Activated naive CD8-positive, alpha-beta T cell treated with anti-CD3 and anti-CD28 coated beads, Interleukin-2, amount 10 ng/mL, durations not matched to agents 7 days and 5 days (primary cell): Measurements from ENCODE around the gene ZNF174. TPM values are rescaled to one million over a fixed set of nuclear protein-coding genes. Genes with fewer than 3 reads are reported as not detected.

Experiments used
- ATAC-seq: fragments of 150-1000 bp; cut with Tn5 transposase; one replicate; pipeline ENCODE4 v1.10.0; 2021; ENCODE audit warnings: low read depth, moderate library complexity
- POLR2A ChIA-PET: fragments of 350-600 bp; sonication (Branson Sonifier 250); formaldehyde crosslinking; loops from one replicate; lab custom pipeline; 2021; ENCODE audit warnings: antibody characterized with exemption; lab: Charles Lee
- DNase-seq: peaks from one replicate; pipeline ENCODE4 v3.0.0; 2021
- H3K27ac Mint-ChIP-seq: one replicate; pipeline ENCODE4 v1.8.0; 2022; ENCODE audit warnings: mild to moderate bottlenecking, mixed read lengths
- H3K27me3 Mint-ChIP-seq: one replicate; pipeline ENCODE4 v1.8.0; 2022; ENCODE audit warnings: mild to moderate bottlenecking, moderate library complexity, mixed read lengths
- H3K36me3 Mint-ChIP-seq: one replicate; pipeline ENCODE4 v1.8.0; 2021; ENCODE audit warnings: mild to moderate bottlenecking, mixed read lengths
- H3K4me1 Mint-ChIP-seq: one replicate; pipeline ENCODE4 v1.8.0; 2021; ENCODE audit warnings: mixed read lengths
- H3K4me3 Mint-ChIP-seq: one replicate; pipeline ENCODE4 v1.8.0; 2022; ENCODE audit warnings: mild to moderate bottlenecking, moderate library complexity, mixed read lengths
- H3K9me3 Mint-ChIP-seq: one replicate; pipeline ENCODE4 v1.8.0; 2021; ENCODE audit warnings: mixed read lengths
- total RNA-seq, 2 experiments: library from RNA; stranded (reverse); gene quantifications; one replicate each; pipeline ENCODE4 v1.2.3, GENCODE V29; 2021

ZNF174 gene
- 10 to 100 TPM; 15.5 to 16.0 TPM for total RNA-seq

DNA sequence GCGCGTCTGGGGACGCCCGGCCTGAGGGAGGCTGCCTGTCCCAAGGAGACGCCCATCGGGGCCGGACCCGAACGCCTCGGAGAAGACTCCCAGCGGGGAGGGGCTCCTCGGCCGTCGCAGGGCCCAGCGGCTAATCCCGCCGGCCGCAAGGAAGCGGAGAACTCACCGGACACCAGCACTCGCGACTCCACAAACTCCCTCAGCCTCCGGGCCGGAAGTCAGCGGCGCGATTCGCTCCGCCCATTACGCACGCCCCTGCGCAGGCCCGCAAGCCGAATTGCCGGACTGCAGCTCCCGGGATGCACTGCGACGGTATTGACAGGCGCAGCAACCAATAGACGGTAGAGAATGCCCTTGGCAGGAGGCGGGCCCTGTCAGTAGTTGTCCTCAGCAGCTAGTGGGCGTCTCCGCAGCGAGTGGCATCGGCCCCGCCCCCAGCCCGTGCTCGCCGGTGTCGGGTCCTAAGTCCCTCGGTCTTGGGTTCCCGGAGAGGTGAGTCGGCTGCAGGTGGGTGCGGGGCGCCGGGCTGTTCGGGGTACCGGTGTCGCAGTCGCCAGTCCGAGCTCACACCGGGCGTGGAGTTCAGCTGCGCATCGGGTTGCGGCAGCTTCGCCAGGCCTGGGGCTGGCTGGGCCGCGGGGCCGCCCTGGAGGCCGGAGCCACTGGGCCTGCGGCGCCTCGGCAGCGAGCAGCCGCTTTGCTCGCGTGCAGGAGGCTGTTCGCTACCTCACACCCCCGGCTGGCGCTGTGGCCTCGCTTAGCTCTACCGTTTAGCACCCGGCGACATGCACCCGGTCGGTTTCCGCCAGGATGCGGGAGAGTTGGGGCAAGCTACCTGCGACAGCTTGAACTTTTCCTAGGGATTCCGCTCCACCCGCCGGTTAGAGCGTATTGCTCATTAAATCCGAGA lies at the start of gene ZNF174, which contains the start of gene ZSCAN32:
Gene ZNF174 (plus strand): TSS at position 437 of the 910 bp plus-strand sequence. CDS start 790 bp downstream, outside the sequence.
Gene ZSCAN32 (minus strand): TSS at position 226 of the 910 bp plus-strand sequence. CDS start 3,447 bp downstream, outside the sequence.
- H3K27ac Mint-ChIP-seq, result peak within 1 kb of the TSS; percentile 90
- no peaks in the 10 kb centered on the region for H3K27me3 Mint-ChIP-seq
- peaks cover 34% of the 10 kb centered on the region for H3K9me3 Mint-ChIP-seq
- H3K36me3 Mint-ChIP-seq, result peaks cover 73% of the 10 kb centered on the region
- H3K4me1 Mint-ChIP-seq, result peaks cover 19% of the 10 kb centered on the region
- ATAC-seq, result peak; percentile 97
- H3K4me3 Mint-ChIP-seq, result peak within 1 kb of the TSS; percentile 93
- POLR2A ChIA-PET, result interaction anchor here (0.7 to 2.9 kb wide), 26 partner anchors 9 to 251 kb away, joined by 3 to 42 read pairs (median 5); partner anchors contain the start of genes CLUAP1, NAA60, OR1F1 and TIGD7
- peak; percentile 96 for DNase-seq

DNA sequence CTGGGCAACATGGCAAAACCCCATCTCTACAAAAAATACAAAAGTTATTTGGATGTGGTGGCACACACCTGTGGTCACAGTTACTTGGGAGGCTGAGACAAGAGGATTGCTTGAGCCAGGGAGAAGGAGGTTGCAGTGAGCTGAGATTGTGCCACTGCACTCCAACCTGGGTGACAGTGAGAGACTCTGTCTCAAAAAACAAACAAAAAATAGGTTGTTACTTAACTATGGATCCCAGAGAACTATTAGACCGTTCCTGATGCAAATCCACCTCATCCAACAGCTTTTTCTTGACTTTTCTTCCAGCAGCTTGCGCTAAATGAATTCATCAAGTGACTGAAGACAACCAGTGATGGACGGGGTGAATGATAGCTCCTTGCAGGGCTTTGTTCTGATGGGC lies 45.4 kb upstream of the ZNF174 start, which contains the start of gene OR2C1:
Gene OR2C1 (plus strand): TSS at position 301 of the 400 bp plus-strand sequence. CDS start 52 bp downstream, at position 353.
- Mint-ChIP-seq H3K36me3 (no peaks in the 10 kb centered on the region), H3K4me3 (no peak within 1 kb of the TSS), H3K27me3 (peaks cover 4% of the 10 kb centered on the region), H3K9me3 (peaks cover 21% of the 10 kb centered on the region), H3K27ac (no peak within 1 kb of the TSS), H3K4me1 (peaks cover 2% of the 10 kb centered on the region)
- POLR2A ChIA-PET, result no interaction called here
- no peak for DNase-seq
- ATAC-seq, result no peak

DNA sequence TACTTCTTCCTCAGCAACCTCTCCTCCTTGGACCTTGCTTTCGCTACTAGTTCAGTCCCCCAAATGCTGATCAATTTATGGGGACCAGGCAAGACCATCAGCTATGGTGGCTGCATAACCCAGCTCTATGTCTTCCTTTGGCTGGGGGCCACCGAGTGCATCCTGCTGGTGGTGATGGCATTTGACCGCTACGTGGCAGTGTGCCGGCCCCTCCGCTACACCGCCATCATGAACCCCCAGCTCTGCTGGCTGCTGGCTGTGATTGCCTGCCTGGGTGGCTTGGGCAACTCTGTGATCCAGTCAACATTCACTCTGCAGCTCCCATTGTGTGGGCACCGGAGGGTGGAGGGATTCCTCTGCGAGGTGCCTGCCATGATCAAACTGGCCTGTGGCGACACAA lies 44.9 kb upstream of the ZNF174 start:
- POLR2A ChIA-PET, result no interaction called here
- H3K27ac Mint-ChIP-seq, result no peak overlapping the region
- DNase-seq (no peak), ATAC-seq (no peak)
- peaks cover 2% of the 10 kb centered on the region for H3K4me1 Mint-ChIP-seq
- H3K4me3 Mint-ChIP-seq, result no peak overlapping the region
- peaks cover 6% of the 10 kb centered on the region for H3K27me3 Mint-ChIP-seq
- peaks cover 21% of the 10 kb centered on the region for H3K9me3 Mint-ChIP-seq
- H3K36me3 Mint-ChIP-seq, result no peaks in the 10 kb centered on the region

DNA sequence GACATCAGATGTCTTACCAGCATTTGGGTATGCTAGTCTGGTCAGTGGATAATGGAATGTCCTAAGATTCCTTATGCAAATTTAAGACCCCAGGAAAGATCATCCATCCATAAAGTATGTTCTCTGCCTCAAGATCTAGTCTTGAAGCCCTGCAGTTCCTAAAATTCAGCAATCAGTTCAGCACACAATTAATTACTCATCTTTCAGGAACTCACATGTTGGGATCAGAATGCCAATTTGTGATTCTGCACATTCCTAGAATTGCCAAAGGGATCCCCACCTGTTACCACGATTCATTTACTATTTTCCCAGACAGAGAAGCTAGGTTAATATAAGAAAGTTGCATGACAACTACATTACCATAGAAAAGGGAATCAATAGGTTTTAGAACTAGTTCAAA lies 42.1 kb upstream of the ZNF174 start:
- ATAC-seq (no peak), DNase-seq (no peak)
- POLR2A ChIA-PET, result no interaction called here
- H3K36me3 Mint-ChIP-seq, result no peaks in the 10 kb centered on the region
- H3K4me1 Mint-ChIP-seq, result no peaks in the 10 kb centered on the region
- H3K27me3 Mint-ChIP-seq, result peaks cover 6% of the 10 kb centered on the region
- peaks cover 30% of the 10 kb centered on the region for H3K9me3 Mint-ChIP-seq
- H3K27ac Mint-ChIP-seq, result no peak overlapping the region
- no peak overlapping the region for H3K4me3 Mint-ChIP-seq

DNA sequence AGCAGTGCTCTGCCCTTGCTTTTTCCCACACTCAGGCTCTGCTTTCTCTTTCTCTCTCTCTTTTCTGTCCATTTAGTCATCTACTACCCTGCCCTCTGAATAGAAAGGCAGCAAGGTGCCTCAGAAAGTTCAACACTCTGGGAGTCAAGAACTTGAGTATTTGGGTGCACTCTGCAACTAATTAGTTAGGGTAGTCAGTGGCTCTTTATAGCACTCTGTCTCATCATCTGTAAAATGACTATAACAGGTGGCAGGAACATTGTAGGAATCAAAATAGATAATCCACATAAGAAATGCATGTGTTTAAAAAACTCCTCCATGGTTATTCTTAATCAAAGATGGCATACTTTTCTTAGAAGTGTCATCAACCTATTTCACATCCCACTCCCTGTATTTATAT lies 38.1 kb upstream of the ZNF174 start:
- Mint-ChIP-seq H3K9me3 (peaks cover 29% of the 10 kb centered on the region), H3K4me3 (no peak overlapping the region), H3K27me3 (peaks cover 6% of the 10 kb centered on the region), H3K27ac (no peak overlapping the region), H3K4me1 (peaks cover 9% of the 10 kb centered on the region), H3K36me3 (peaks cover 11% of the 10 kb centered on the region)
- DNase-seq, result no peak
- no peak for ATAC-seq
- POLR2A ChIA-PET, result interaction anchor here (0.6 kb wide), 1 partner anchor 138 kb away, joined by 5 read pairs; no protein-coding TSS in a partner anchor

DNA sequence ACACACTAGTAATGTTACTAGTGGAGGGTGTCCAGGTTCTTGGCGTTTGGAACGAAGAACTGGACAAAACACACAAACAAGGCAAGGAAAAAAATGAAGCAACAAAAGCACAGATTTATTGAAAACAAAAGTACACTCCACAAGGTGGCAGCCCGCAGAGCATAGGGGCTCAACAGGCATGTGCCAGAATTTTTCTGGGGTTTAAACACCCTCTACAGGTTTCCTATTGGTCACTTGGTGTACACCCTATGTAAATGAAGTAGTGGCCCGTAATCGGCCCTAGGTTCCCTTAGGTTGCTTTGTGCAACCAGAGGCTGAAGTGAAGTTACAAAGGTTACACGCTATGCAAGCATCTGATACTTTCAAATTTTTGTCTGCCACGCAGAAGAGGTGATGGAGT lies 37.2 kb upstream of the ZNF174 start:
- Mint-ChIP-seq H3K27ac (peak overlapping the region; percentile 49), H3K36me3 (peaks cover 11% of the 10 kb centered on the region), H3K4me1 (peaks cover 9% of the 10 kb centered on the region), H3K4me3 (no peak overlapping the region), H3K9me3 (peaks cover 29% of the 10 kb centered on the region), H3K27me3 (peaks cover 6% of the 10 kb centered on the region)
- DNase-seq, result no peak
- no peak for ATAC-seq
- POLR2A ChIA-PET, result no interaction called here

DNA sequence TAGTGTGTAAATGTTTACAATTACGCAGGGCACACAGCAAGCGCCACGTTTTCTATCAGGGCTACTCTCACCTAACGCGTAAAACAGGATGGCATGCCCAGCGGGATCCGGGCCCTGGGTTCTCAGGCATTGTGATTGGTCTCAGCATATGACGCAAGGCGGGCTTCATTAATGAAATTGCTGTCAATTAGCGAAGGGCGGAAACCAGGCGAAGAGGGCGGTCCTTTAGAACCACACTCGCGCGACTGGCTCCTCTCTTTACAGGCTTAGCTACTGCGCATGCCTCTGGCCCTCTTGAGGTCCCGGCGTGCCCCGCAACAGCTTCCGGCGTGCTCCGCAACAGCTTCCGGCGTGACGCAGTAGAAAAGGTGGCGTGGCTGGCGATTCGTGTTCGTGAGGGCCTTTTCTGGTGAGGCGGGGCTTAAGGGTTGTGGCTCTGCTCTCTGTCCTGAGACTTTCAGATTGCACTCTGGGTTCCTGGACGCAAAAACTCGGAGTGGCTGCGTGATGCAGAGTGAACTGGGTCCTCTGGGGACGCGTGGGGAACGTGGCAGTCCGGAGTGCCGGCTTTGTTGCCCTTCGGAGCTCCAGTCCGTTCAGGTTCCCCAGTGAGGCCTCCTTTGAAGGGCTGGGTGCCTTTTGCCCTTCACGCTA lies 36.1 kb upstream of the ZNF174 start:
- H3K9me3 Mint-ChIP-seq, result peaks cover 23% of the 10 kb centered on the region

DNA sequence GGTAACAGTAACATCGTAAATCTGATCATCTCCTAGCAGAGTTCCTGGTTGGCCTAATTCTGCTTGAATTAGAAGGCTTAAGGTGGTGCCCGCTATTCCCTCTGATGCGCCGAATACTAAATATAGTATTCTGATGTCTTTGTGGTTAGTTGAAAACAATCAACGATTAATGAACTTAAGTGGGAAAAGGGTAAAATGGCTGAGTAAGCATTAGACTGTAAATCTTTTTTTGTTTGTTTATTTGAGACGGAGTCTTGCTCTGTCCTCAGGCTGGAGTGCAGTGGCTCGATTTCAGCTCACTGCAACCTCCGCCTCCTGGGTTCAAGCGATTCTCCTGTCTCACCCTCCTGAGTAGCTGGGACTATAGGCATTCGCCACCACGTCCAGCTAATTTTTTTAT lies 31.9 kb upstream of the ZNF174 start:
- no peak overlapping the region for H3K27ac Mint-ChIP-seq
- ATAC-seq (no peak), DNase-seq (no peak)
- peaks cover 11% of the 10 kb centered on the region for H3K36me3 Mint-ChIP-seq
- peaks cover 8% of the 10 kb centered on the region for H3K4me1 Mint-ChIP-seq
- no peaks in the 10 kb centered on the region for H3K27me3 Mint-ChIP-seq
- POLR2A ChIA-PET, result no interaction called here
- peaks cover 16% of the 10 kb centered on the region for H3K9me3 Mint-ChIP-seq
- no peak overlapping the region for H3K4me3 Mint-ChIP-seq

More for the DNA sequence above, 36.1 kb upstream of the ZNF174 start:
- Mint-ChIP-seq H3K4me3 (peak overlapping the region; percentile 82), H3K4me1 (peaks cover 9% of the 10 kb centered on the region), H3K27me3 (peaks cover 4% of the 10 kb centered on the region), H3K36me3 (peaks cover 11% of the 10 kb centered on the region), H3K27ac (peak overlapping the region; percentile 89)
- DNase-seq, result peak; percentile 87
- ATAC-seq, result peak; percentile 97
- POLR2A ChIA-PET, result interaction anchor here (0.6 to 1.7 kb wide), 13 partner anchors 11 to 281 kb away, joined by 3 to 12 read pairs (median 4); partner anchors contain the start of genes NAA60, ZNF174, ZNF597 and ZSCAN32

DNA sequence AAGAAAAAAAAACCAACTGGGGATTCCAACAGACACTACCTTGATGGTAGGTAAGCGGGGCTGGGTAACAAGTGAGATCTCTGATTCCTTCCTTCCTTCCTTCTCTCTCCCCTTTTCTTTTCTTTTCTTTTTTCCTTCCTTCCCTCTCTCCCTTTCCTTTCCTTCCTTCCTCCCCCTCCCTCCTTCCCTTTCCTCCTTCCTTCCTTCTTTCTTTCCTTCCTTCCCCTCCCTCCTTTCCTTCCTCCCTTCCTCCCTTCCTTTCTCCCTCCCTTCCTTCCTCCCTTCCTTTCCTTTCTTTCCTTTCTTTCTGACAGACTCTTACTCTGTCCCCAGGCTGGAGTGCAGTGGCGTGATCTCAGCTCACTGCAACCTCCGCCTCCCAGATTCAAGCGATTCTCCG lies 25.3 kb upstream of the ZNF174 start:
- POLR2A ChIA-PET, result interaction anchor here (1.4 kb wide), 1 partner anchor 11 kb away, joined by 4 read pairs; no protein-coding TSS in a partner anchor
- H3K27ac Mint-ChIP-seq, result no peak overlapping the region

DNA sequence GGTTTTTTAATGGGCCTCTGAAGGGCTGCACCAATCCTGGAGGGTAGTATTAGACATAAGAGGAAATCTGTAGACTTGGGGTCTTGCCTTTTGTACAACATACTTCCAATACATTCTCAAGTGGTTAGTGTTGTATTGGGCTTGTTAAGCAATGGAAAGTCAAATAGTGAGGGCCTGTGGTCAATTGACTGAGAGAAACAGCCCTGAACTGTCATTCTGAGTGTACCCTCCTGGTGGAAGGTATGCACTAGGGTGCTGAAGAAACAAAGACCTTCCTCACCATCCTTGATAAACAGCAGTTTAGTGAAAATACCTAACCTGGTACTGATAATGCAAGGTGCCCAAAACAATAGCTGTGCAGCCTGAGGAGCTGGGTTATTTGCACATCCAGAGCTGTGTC lies 23.1 kb upstream of the ZNF174 start:
- Mint-ChIP-seq H3K9me3 (peaks cover 57% of the 10 kb centered on the region), H3K36me3 (peaks cover 43% of the 10 kb centered on the region), H3K4me1 (no peaks in the 10 kb centered on the region), H3K27ac (no peak overlapping the region), H3K27me3 (no peaks in the 10 kb centered on the region), H3K4me3 (no peak overlapping the region)
- DNase-seq (no peak), ATAC-seq (no peak)
- POLR2A ChIA-PET, result no interaction called here

More for the DNA sequence above, 25.3 kb upstream of the ZNF174 start:
- peaks cover 22% of the 10 kb centered on the region for H3K36me3 Mint-ChIP-seq
- H3K4me3 Mint-ChIP-seq, result no peak overlapping the region
- no peaks in the 10 kb centered on the region for H3K4me1 Mint-ChIP-seq
- ATAC-seq (no peak), DNase-seq (no peak)
- H3K9me3 Mint-ChIP-seq, result peaks cover 46% of the 10 kb centered on the region
- no peaks in the 10 kb centered on the region for H3K27me3 Mint-ChIP-seq

DNA sequence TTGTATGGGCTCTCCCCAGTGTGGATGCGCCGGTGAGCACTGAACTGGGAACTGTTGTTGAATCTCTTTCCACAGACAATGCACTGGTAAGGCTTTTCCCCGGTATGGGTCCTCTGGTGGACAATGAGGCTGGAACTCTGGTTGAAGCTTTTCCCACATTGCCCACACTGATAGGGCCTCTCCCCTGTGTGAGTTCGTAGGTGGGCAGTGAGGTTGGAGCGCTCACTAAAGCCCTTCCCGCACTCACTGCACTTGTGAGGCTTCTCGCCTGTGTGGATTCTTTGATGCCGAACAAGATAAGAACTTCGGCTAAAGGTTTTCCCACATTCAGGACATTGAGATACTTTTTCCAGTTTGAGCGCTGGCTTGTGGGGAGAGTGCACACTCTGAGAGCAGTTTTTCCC lies 18.0 kb upstream of the ZNF174 start:
- peaks cover 40% of the 10 kb centered on the region for H3K9me3 Mint-ChIP-seq
- POLR2A ChIA-PET, result interaction anchor here (1.8 kb wide), 1 partner anchor 18 kb away, joined by 8 read pairs; the partner anchor contains the start of genes ZNF174 and ZSCAN32
- H3K36me3 Mint-ChIP-seq, result peaks cover 82% of the 10 kb centered on the region
- no peak overlapping the region for H3K27ac Mint-ChIP-seq
- no peak overlapping the region for H3K4me3 Mint-ChIP-seq
- no peaks in the 10 kb centered on the region for H3K4me1 Mint-ChIP-seq
- no peaks in the 10 kb centered on the region for H3K27me3 Mint-ChIP-seq
- no peak for ATAC-seq
- DNase-seq, result no peak

DNA sequence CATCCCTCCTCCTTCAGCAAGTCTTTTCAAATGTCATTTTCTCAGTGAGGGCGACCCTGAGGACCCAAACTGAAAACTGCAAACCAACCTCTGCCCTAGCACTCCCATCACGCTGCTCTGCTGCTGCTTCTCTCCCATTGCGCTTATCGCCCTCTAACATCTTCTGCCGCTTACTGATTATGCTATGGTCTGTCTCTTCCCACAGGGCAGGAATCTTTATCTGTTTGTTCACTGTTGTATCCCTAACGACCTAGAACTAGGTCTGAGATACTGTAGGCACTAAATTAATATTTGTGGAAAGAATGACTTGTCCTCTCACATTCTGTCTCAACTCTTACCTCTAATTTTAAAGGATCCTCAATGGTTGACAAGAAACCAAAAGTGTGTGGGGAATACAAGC lies 12.7 kb upstream of the ZNF174 start:
- Mint-ChIP-seq H3K4me1 (no peaks in the 10 kb centered on the region), H3K9me3 (peaks cover 33% of the 10 kb centered on the region)
- DNase-seq, result no peak

More for the DNA sequence above, 12.7 kb upstream of the ZNF174 start:
- H3K27ac Mint-ChIP-seq, result no peak overlapping the region
- H3K36me3 Mint-ChIP-seq, result peaks cover 87% of the 10 kb centered on the region
- POLR2A ChIA-PET, result no interaction called here
- H3K4me3 Mint-ChIP-seq, result no peak overlapping the region
- H3K27me3 Mint-ChIP-seq, result no peaks in the 10 kb centered on the region
- no peak for ATAC-seq
